ENCODE data around the gene CCDC92.

GRCh38 chr12:123982269-123982668 lies 9.6 kb upstream of the CCDC92 start:
- TF ChIP-seq CTCF (IDR thresholded peaks at IDR 0.05) (no peak), EZH2 (IDR thresholded peaks at IDR 0.05; ENCODE audit: borderline replicate concordance, insufficient read depth, low read depth, low read length, poor library complexity, severe bottlenecking) (no peak)
